HCT116 (cell line): ENCODE results near the gene CD22. TPM values are rescaled to one million over a fixed set of nuclear protein-coding genes. Genes with fewer than 3 reads are reported as not detected.

Source experiments
- ATAC-seq: fragments of 200-7000 bp; cut with Tn5 transposase; 2 replicates; pipeline ENCODE4 v1.9.1; 2020; ENCODE audit warnings: mild to moderate bottlenecking, moderate library complexity
- BruUV-seq: library from RNA; stranded (reverse); fragments of 400-500 nt; replicated peaks from 2 replicates; lab custom pipeline; 2021; lab: Mats Ljungman, UMichigan
- CTCF ChIA-PET: fragments of 300-600 bp; sonication (Branson Sonifier 250); formaldehyde crosslinking; loops from one replicate; lab custom pipeline; 2021; ENCODE audit warnings: antibody characterized with exemption; lab: Charles Lee
- POLR2A ChIA-PET: fragments of 300-600, 350-600 bp; sonication (Branson Sonifier 250); formaldehyde crosslinking; loops from one replicate; lab custom pipeline; 2021; ENCODE audit warnings: antibody characterized with exemption; lab: Charles Lee
- RAD21 ChIA-PET, 2 experiments: fragments of 300-600 bp; sonication (Branson Sonifier 250); formaldehyde crosslinking; loops; one replicate each; lab custom pipeline; 2023; ENCODE audit warnings: low total read pairs in 2 of 2; ENCODE audit not compliant: uncharacterized antibody in 2 of 2, unreplicated experiment in 2 of 2, low non-redundant PET in 1 of 2; lab: Charles Lee
- DNase-seq: peaks from one replicate; pipeline ENCODE4 v3.0.0-alpha.2; 2010; ENCODE audit warnings: low read depth, low spot score
- H2AFZ ChIP-seq: fragments of 200-600 bp; shearing (Covaris generic), sonication (generic); 2 replicates; pipeline ENCODE4 v1.6.1; 2017; ENCODE audit warnings: low read depth, mixed run types, mixed read lengths, antibody characterized with exemption, low read length; ENCODE audit not compliant: poor library complexity, severe bottlenecking
- H3K27ac ChIP-seq: 2 replicates; pipeline ENCODE4 v1.5.1; 2012; ENCODE audit warnings: low read depth, low read length
- H3K27me3 ChIP-seq: fragments of 200-600 bp; sonication (generic); 2 replicates; pipeline ENCODE4 v1.6.1; 2016; ENCODE audit warnings: mixed run types, low read length, mixed read lengths; ENCODE audit not compliant: insufficient read depth
- H3K36me3 ChIP-seq, 2 experiments: fragments of 200-500 bp in 1 of 2; fragments of 200-600 bp in 1 of 2; sonication (Bioruptor generic) in 1 of 2; sonication (generic) in 1 of 2; 2 replicates each; pipeline versions ENCODE4 v1.5.1 to v1.6.1; 2014 to 2016; ENCODE audit warnings: low read length in 2 of 2, inconsistent platforms in 1 of 2, mixed read lengths in 1 of 2, mixed run types in 1 of 2; ENCODE audit not compliant: insufficient read depth in 2 of 2, control insufficient read depth in 1 of 2
- H3K4me1 ChIP-seq, 2 experiments: fragments of 200-600 bp in 1 of 2; sonication (generic) in 1 of 2; 2 replicates each; pipeline versions ENCODE4 v1.5.1 to v1.6.1; 2012 to 2017; ENCODE audit warnings: low read length in 2 of 2, inconsistent platforms in 1 of 2, mild to moderate bottlenecking in 1 of 2, mixed read lengths in 1 of 2, mixed run types in 1 of 2, moderate library complexity in 1 of 2; ENCODE audit not compliant: insufficient read depth in 2 of 2, control insufficient read depth in 1 of 2
- H3K4me2 ChIP-seq: fragments of 200-600 bp; sonication (generic); 2 replicates; pipeline ENCODE4 v1.6.1; 2017; ENCODE audit warnings: mixed run types, low read length, mixed read lengths
- H3K4me3 ChIP-seq, 2 experiments: fragments of 200-600 bp in 1 of 2; sonication (generic) in 1 of 2; replicated peaks in 1 of 2; 2 replicates each; pipeline ENCODE4 v1.5.1; 2011 to 2016; ENCODE audit warnings: low read length in 2 of 2, control low read depth in 1 of 2, low read depth in 1 of 2, mild to moderate bottlenecking in 1 of 2, mixed read lengths in 1 of 2, mixed run types in 1 of 2
- H3K79me2 ChIP-seq: fragments of 200-600 bp; sonication (generic); 2 replicates; pipeline ENCODE4 v1.6.1; 2017; ENCODE audit warnings: mild to moderate bottlenecking, mixed run types, low read length, moderate library complexity, mixed read lengths; ENCODE audit not compliant: insufficient read depth
- H3K9ac ChIP-seq: fragments of 200-600 bp; sonication (generic); 2 replicates; pipeline ENCODE4 v1.6.1; 2016; ENCODE audit warnings: low read length, mixed read lengths
- H3K9me2 ChIP-seq: fragments of 200-600 bp; sonication (generic), shearing (Covaris generic); 2 replicates; pipeline ENCODE4 v1.6.1; 2017; ENCODE audit warnings: mixed run types, mild to moderate bottlenecking, moderate library complexity; ENCODE audit not compliant: insufficient read depth
- H3K9me3 ChIP-seq, 2 experiments: fragments of 200-500 bp in 1 of 2; fragments of 200-600 bp in 1 of 2; sonication (Bioruptor generic) in 1 of 2; sonication (generic) in 1 of 2; 2 replicates each; pipeline ENCODE4 v1.6.1; 2014 to 2017; ENCODE audit warnings: low read length in 2 of 2, mixed read lengths in 2 of 2, inconsistent platforms in 1 of 2, low read depth in 1 of 2, mild to moderate bottlenecking in 1 of 2, mixed run types in 1 of 2, moderate library complexity in 1 of 2; ENCODE audit not compliant: control insufficient read depth in 1 of 2, insufficient read depth in 1 of 2
- H4K20me1 ChIP-seq: fragments of 200-600 bp; sonication (generic), shearing (Covaris generic); 2 replicates; pipeline ENCODE4 v1.6.1; 2017; ENCODE audit warnings: mixed run types, mild to moderate bottlenecking, moderate library complexity; ENCODE audit not compliant: insufficient read depth
- CEBPB ChIP-seq: IDR thresholded peaks from 2 replicates; pipeline ENCODE4 v1.6.1; 2012; ENCODE audit warnings: low read depth
- EZH2 ChIP-seq: fragments of 200-600 bp; sonication (generic); IDR thresholded peaks from 2 replicates; pipeline ENCODE4 v1.6.1; 2017; ENCODE audit warnings: antibody characterized with exemption, mixed run types
- EZH2phosphoT487 ChIP-seq: fragments of 200-600 bp; IDR thresholded peaks from 2 replicates; pipeline ENCODE4 v1.6.1; 2018; ENCODE audit warnings: antibody characterized with exemption, borderline replicate concordance
- POLR2AphosphoS5 ChIP-seq: IDR thresholded peaks from 2 replicates; pipeline ENCODE4 v1.6.1; 2011; ENCODE audit warnings: mild to moderate bottlenecking, low read depth, low read length, moderate library complexity
- RAD21 ChIP-seq: IDR thresholded peaks from 2 replicates; pipeline ENCODE4 v1.6.1; 2012; ENCODE audit warnings: low read depth, mild to moderate bottlenecking
- TCF7L2 ChIP-seq: IDR thresholded peaks from 2 replicates; pipeline ENCODE4 v1.7.0; 2011; ENCODE audit warnings: borderline replicate concordance, inconsistent platforms; ENCODE audit not compliant: insufficient read depth, insufficient read length; ENCODE audit errors: extremely low read depth
- YY1 ChIP-seq: IDR thresholded peaks from 2 replicates; pipeline ENCODE4 v1.6.1; 2011; ENCODE audit warnings: low read length, low read depth, moderate library complexity, mild to moderate bottlenecking; ENCODE audit not compliant: insufficient replicate concordance; ENCODE audit errors: extremely low read depth
- ZBTB33 ChIP-seq: IDR thresholded peaks from 2 replicates; pipeline ENCODE4 v1.6.1; 2011; ENCODE audit warnings: mild to moderate bottlenecking, low read length, moderate library complexity; ENCODE audit not compliant: insufficient replicate concordance; ENCODE audit errors: extremely low read depth
- ZNF274 ChIP-seq: fragments of 200-500 bp; sonication (Bioruptor generic); IDR thresholded peaks from 2 replicates; pipeline ENCODE4 v1.6.1; 2014; ENCODE audit warnings: mild to moderate bottlenecking, low read depth, low read length, inconsistent platforms
- intact Hi-C: fragments of 100-400 bp; cut with micrococcal nuclease; formaldehyde crosslinking; loops from 2 replicates; pipeline ENCODE4 v1.10.0; 2022
- total RNA-seq: library from RNA; stranded (reverse); gene quantifications from one replicate; pipeline ENCODE4 v1.2.1, GENCODE V29; 2021; ENCODE audit not compliant: unreplicated experiment
- TF ChIP-seq, protein P1 (sequence below), 3 experiments: fragments of 200-600 bp in 1 of 3; sonication (generic) in 1 of 3; IDR thresholded peaks in 2 of 3; conservative IDR thresholded peaks in 1 of 3; 2 replicates each; pipeline ENCODE4 v1.5.1; 2012 to 2017; ENCODE audit warnings: low read depth in 2 of 3, low read length in 2 of 3, antibody characterized with exemption in 1 of 3, borderline replicate concordance in 1 of 3, control low read depth in 1 of 3, mild to moderate bottlenecking in 1 of 3, mixed read lengths in 1 of 3, mixed run types in 1 of 3, moderate library complexity in 1 of 3; ENCODE audit not compliant: insufficient read depth in 1 of 3

CD22 gene
- total RNA-seq, 1 experiment from 2014 or later = 7.0 TPM

DNA sequence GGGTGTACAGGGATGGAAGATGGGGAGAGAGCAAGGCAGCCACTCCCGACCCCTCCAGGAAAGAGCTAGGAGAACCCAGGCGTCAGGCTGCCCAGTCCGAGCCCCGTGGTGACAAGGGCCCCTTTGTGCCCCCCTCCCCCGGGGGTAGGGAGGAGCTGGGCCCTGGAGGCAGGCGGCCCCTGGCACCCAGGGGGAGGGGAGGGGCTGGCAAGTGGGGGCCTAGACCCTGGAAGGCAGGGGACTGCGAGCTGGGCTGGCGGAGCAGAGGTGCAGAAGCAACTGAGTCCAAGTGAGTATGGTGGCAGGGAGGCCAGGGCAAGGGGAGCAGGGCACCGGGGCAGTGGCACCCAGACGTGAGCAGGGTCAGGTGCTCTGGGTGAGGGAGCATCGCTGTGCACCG lies 37.1 kb upstream of the CD22 start, which contains the start of gene MAG:
Gene MAG (plus strand): TSS at position 246 of the 400 bp plus-strand sequence. CDS start 3,248 bp downstream, outside the sequence.
- CTCF ChIA-PET = no interaction called here
- no peak for ATAC-seq
- peaks cover 0 to 7% of the 10 kb centered on the region in 2 experiments; a peak in 1 of 4 replicates for H3K4me1 ChIP-seq
- no peaks in the 10 kb centered on the region for H3K9me2 ChIP-seq
- H3K9me3 ChIP-seq = no peaks in the 10 kb centered on the region
- no TSS peak for BruUV-seq
- no peak for DNase-seq
- H3K27me3 ChIP-seq = no peaks in the 10 kb centered on the region
- intact Hi-C loops = no loop called here
- no peaks in the 10 kb centered on the region for H3K79me2 ChIP-seq
- H3K27ac ChIP-seq = no peak within 1 kb of the TSS
- no peak for TF ChIP-seq RAD21
- TF ChIP-seq EZH2phosphoT487 = no peak
- no peak for TF ChIP-seq CEBPB
- TF ChIP-seq, protein P1, sequence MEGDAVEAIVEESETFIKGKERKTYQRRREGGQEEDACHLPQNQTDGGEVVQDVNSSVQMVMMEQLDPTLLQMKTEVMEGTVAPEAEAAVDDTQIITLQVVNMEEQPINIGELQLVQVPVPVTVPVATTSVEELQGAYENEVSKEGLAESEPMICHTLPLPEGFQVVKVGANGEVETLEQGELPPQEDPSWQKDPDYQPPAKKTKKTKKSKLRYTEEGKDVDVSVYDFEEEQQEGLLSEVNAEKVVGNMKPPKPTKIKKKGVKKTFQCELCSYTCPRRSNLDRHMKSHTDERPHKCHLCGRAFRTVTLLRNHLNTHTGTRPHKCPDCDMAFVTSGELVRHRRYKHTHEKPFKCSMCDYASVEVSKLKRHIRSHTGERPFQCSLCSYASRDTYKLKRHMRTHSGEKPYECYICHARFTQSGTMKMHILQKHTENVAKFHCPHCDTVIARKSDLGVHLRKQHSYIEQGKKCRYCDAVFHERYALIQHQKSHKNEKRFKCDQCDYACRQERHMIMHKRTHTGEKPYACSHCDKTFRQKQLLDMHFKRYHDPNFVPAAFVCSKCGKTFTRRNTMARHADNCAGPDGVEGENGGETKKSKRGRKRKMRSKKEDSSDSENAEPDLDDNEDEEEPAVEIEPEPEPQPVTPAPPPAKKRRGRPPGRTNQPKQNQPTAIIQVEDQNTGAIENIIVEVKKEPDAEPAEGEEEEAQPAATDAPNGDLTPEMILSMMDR (IDR thresholded peaks at IDR 0.05 in 2 of 3, conservative IDR thresholded peaks at IDR 0.05 in 1 of 3; ENCODE audit: borderline replicate concordance in 1 of 3, insufficient read depth in 1 of 3, low read depth in 2 of 3, low read length in 2 of 3) = no peak
- TF ChIP-seq EZH2 = no peak
- TF ChIP-seq POLR2AphosphoS5 = no peak
- no peak for TF ChIP-seq TCF7L2
- TF ChIP-seq YY1 = no peak
- TF ChIP-seq ZBTB33 = no peak
- TF ChIP-seq ZNF274 = no peak
- TF ChIP-seq, all 23 proteins: peak for 0
- Histone ChIP-seq H3K9ac (no peak within 1 kb of the TSS), H3K4me2 (no peak within 1 kb of the TSS), H2AFZ (no peak within 1 kb of the TSS), H4K20me1 (no peaks in the 10 kb centered on the region), H3K4me3 (no peak within 1 kb of the TSS), H3K36me3 (no peaks in the 10 kb centered on the region)
- RAD21 ChIA-PET = no interaction called here
- POLR2A ChIA-PET = no interaction called here
